Stimulated activated naive CD8-positive, alpha-beta T cell treated with anti-CD3 and anti-CD28 coated beads, Interleukin-15, Interleukin-2, amounts not matched to agents 100 ng/mL and 50 ng/mL, for 24 hours (primary cell): ENCODE measurements around the gene RAB7A.

Source experiments
- H3K27ac Mint-ChIP-seq: one replicate; pipeline ENCODE4 v1.8.0; 2021; ENCODE audit warnings: mild to moderate bottlenecking, mixed read lengths
- H3K27me3 Mint-ChIP-seq: one replicate; pipeline ENCODE4 v1.8.0; 2021; ENCODE audit warnings: mixed read lengths
- H3K36me3 Mint-ChIP-seq: one replicate; pipeline ENCODE4 v1.8.0; 2021; ENCODE audit warnings: low read depth, mixed read lengths
- H3K4me1 Mint-ChIP-seq: one replicate; pipeline ENCODE4 v1.8.0; 2021; ENCODE audit warnings: low read depth, mixed read lengths
- H3K4me3 Mint-ChIP-seq: one replicate; pipeline ENCODE4 v1.8.0; 2021; ENCODE audit warnings: mild to moderate bottlenecking, mixed read lengths
- H3K9me3 Mint-ChIP-seq: one replicate; pipeline ENCODE4 v1.8.0; 2021; ENCODE audit warnings: mixed read lengths

RAB7A gene

DNA sequence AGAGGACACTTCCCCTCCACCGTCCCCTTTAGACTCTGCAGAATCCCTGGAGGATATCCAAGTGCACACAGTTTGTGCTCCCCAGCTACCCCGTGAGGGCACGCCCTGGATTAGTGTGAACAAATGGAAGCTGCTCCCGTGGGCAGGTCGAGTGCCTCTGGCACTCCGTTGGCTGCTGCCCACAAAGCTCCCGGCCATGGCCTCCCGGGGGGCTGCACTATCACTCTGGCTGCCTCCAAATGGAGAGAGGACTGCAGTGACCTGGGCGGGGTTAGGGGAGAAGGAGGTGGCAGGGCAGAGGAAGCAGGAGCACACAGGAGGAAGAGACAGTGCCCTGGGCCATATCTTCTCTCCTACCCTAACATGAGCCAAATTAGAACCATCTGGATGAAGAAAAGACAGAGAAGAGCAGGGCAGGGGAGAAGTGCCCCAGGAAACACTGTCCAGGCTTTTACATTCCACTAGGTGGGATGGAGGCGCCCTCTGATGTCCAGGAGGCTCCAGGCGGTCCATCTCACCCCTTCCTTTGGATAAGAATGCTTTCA, 124.0 kb downstream of the RAB7A start:
- Mint-ChIP-seq H3K4me3 (no peak overlapping the region), H3K4me1 (peaks cover 19% of the 10 kb centered on the region), H3K27ac (no peak overlapping the region), H3K36me3 (peaks cover 6% of the 10 kb centered on the region), H3K9me3 (peaks cover 12% of the 10 kb centered on the region), H3K27me3 (no peaks in the 10 kb centered on the region)

DNA sequence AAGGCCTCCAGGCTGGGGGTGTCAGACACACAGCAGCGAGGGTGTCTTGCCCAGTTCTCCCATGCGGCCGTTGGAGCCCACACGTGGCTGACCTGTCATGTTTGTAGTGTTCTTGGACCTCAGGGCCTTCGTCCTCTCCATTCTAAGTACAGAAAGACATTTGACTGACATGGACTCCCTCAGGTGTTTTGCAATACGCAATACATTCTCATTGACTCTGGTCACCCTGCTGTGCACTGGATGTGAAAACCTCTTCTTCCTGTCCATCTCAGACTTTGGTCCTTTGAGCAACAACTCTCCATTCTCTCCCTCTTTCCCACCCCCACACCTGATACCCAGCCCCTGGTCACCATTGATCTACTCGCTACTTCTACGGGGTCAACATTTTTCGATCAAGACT, 124.6 kb downstream of the RAB7A start:
- H3K4me3 Mint-ChIP-seq = no peak overlapping the region
- peaks cover 6% of the 10 kb centered on the region for H3K36me3 Mint-ChIP-seq
- peaks cover 13% of the 10 kb centered on the region for H3K4me1 Mint-ChIP-seq
- H3K9me3 Mint-ChIP-seq = peaks cover 18% of the 10 kb centered on the region
- no peak overlapping the region for H3K27ac Mint-ChIP-seq
- no peaks in the 10 kb centered on the region for H3K27me3 Mint-ChIP-seq

DNA sequence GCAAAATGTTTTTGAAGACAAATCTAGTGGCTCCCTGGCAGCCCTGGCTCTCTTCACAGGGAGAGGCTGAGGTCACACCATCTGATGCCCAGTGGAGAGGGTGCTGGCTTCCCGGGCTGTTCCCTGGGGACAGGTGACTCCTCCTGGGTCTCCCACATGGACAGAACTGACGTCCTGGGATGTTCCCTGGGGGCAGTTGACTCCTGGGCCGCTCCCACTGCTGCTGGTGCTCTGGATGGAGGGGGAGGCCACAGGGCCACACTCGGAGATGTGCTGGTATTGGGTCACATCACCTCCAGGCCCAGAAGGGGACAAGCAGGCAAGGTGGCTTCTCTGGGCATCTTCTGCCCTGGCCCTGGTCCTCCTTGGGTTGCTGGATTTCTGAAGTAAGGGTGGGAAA, 125.6 kb downstream of the RAB7A start:
- no peak overlapping the region for H3K27ac Mint-ChIP-seq
- H3K36me3 Mint-ChIP-seq = peaks cover 6% of the 10 kb centered on the region
- no peak overlapping the region for H3K4me3 Mint-ChIP-seq
- H3K9me3 Mint-ChIP-seq = peaks cover 20% of the 10 kb centered on the region
- peaks cover 5% of the 10 kb centered on the region for H3K4me1 Mint-ChIP-seq
- no peaks in the 10 kb centered on the region for H3K27me3 Mint-ChIP-seq

DNA sequence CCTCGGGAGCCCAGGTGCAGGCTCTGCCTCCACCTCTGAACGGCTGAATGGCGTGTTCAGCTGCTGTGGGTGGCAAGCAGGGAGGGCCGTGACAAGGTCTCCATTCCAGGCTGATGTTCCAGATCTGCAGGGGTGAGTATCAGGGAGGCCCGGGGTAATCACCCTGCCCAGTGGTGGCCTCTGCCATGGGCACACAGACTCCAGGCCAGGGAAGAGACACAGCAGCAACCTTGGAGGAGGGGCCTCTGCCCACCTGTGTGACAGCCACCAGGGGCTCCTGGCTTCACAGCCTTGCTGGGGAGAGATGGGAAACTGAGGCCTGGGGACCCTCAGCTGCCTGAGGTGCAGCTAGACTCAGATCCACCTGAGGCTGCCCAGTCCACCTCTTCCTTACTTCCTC, 127.8 kb downstream of the RAB7A start:
- H3K4me1 Mint-ChIP-seq = no peaks in the 10 kb centered on the region
- H3K4me3 Mint-ChIP-seq = no peak overlapping the region
- peaks cover 10% of the 10 kb centered on the region for H3K36me3 Mint-ChIP-seq
- H3K9me3 Mint-ChIP-seq = peaks cover 35% of the 10 kb centered on the region
- H3K27me3 Mint-ChIP-seq = no peaks in the 10 kb centered on the region
- no peak overlapping the region for H3K27ac Mint-ChIP-seq

DNA sequence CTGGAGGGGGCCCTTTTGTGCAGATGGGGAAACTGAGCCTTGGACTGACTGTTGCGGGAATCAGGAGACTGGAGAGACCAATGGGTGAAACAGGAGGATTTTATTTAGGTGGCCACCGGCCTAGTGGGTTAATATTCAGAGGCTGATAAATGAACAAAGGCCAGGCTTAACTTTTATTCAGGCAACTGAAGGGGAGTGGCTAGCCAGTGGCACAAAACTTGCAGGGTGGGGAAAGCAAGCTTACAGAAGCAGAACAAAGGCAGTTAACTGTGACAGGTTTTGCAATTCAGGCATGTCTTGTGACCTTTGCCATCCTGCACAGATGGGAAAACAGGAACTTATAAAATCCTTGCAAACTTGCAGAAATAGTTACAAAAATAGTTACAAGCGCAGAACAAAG, 128.5 kb downstream of the RAB7A start:
- Mint-ChIP-seq H3K4me3 (no peak overlapping the region), H3K27me3 (no peaks in the 10 kb centered on the region), H3K9me3 (peaks cover 40% of the 10 kb centered on the region), H3K36me3 (peaks cover 10% of the 10 kb centered on the region), H3K27ac (no peak overlapping the region), H3K4me1 (no peaks in the 10 kb centered on the region)

DNA sequence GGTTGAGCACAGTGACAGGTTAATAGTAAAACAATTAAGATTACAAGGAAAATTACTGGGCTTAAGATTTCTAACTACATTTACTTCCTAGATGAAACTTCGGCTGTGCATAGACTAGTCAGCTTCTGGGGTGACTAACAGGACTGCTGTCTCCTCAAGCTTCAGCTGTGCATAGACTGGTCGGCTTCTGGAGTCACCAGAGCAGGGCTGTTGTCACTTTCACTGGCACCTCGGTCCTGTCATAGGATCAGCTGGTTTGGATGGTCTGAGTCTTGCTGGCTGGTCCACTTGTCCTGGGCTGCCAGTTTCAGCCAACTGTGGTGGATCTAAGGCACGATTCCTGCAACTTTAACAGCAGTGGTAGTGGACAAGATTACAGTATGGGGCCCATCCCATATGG, 129.6 kb downstream of the RAB7A start:
- Mint-ChIP-seq H3K9me3 (peaks cover 50% of the 10 kb centered on the region), H3K27me3 (no peaks in the 10 kb centered on the region), H3K36me3 (peaks cover 13% of the 10 kb centered on the region), H3K27ac (no peak overlapping the region), H3K4me1 (no peaks in the 10 kb centered on the region), H3K4me3 (no peak overlapping the region)

DNA sequence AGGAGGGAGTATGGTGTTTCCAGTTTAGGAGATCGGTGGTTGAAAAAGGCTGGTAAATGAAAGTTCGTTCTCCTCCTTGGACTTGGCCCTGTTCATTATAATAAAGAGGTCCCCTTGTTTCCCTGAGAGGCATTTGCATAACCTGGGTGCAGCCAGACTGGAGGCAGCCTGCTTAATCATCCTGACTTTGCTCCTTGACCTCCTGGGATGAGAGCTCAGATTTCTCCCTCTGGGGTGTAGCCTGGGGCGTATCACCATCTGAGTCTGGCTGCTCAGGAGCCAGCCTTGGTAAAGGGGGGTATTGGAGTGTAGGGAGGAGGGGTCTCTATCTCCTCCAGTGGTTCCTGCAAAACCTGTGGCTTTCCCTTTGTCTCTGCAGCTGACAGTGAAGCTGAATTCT, 132.2 kb downstream of the RAB7A start:
- H3K36me3 Mint-ChIP-seq = peaks cover 24% of the 10 kb centered on the region
- H3K9me3 Mint-ChIP-seq = peaks cover 50% of the 10 kb centered on the region
- no peaks in the 10 kb centered on the region for H3K27me3 Mint-ChIP-seq
- H3K4me3 Mint-ChIP-seq = no peak overlapping the region
- H3K27ac Mint-ChIP-seq = no peak overlapping the region
- no peaks in the 10 kb centered on the region for H3K4me1 Mint-ChIP-seq

DNA sequence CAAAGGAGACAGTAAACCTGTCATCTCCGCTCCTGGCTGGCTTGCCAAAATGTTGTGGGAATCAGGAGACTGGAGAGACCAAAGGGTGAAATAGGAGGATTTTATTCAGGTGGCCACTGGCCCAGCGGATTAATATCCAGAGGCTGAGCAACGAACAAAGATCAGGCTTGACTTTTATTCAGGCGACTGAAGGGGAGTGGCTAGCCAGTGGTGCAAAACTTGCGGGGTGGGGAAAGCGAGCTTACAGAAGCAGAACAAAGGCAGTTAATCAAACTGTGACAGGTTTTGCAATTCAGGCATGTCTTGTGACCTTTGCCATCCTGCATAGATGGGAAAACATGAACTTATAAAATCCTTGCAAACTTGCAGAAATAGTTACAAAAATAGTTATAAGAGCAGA, 133.6 kb downstream of the RAB7A start:
- Mint-ChIP-seq H3K27ac (no peak overlapping the region), H3K9me3 (peaks cover 42% of the 10 kb centered on the region), H3K36me3 (peaks cover 19% of the 10 kb centered on the region)

DNA sequence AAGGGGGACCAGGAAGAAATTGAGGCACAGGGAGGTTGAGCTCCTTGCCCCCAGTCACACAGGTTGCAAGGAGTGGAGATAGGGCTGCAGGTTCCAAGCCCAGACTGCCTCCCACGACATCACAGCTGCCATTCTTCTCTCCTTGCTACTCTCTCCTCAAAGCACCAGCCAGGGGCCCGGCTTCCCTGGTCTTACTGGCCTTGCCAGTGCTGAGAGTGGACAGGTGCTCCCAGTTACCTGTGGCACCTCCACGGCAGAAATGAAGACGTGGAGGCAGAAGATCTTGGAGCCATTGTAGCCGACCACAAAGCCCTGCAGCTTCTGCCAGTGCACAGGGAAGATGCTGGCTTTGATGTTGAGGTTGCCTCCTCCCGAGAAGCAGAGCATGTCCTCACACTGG, 135.5 kb downstream of the RAB7A start:
- Mint-ChIP-seq H3K4me3 (no peak overlapping the region), H3K9me3 (peaks cover 31% of the 10 kb centered on the region), H3K4me1 (no peaks in the 10 kb centered on the region), H3K36me3 (peaks cover 19% of the 10 kb centered on the region), H3K27ac (no peak overlapping the region), H3K27me3 (no peaks in the 10 kb centered on the region)

More for the DNA sequence above, 133.6 kb downstream of the RAB7A start:
- H3K4me1 Mint-ChIP-seq = no peaks in the 10 kb centered on the region
- no peaks in the 10 kb centered on the region for H3K27me3 Mint-ChIP-seq
- H3K4me3 Mint-ChIP-seq = no peak overlapping the region

DNA sequence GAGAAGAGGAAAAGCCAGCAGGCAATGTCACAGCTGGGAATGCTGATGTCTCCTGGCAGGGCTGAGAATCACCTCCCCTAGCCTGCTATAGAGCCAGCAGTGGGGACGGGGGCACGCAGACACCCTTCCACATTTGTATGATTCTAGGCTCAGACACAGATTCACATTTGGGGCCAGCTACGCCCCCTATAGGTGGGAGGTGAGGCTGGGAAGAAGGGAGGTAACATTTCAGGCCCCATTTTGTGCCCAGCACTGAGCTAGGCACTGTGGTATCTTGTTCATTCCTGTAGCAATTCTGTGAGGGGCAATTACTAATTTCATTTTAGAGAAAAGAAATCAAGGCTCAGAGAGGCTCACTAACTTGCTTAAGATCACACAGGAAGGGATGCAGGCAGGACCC, 137.6 kb downstream of the RAB7A start:
- Mint-ChIP-seq H3K27ac (no peak overlapping the region), H3K36me3 (peaks cover 15% of the 10 kb centered on the region), H3K27me3 (no peaks in the 10 kb centered on the region), H3K4me1 (no peaks in the 10 kb centered on the region), H3K4me3 (no peak overlapping the region), H3K9me3 (peaks cover 18% of the 10 kb centered on the region)
